AG04450 (cell line): ENCODE results near the gene KPNA6. TPM values are rescaled to one million over a fixed set of nuclear protein-coding genes. Genes with fewer than 3 reads are reported as not detected.

Experiments used
- CTCF ChIA-PET: fragments of 300-600, 350-600 bp; formaldehyde crosslinking; extraction: SDS; loops from one replicate; lab custom pipeline; 2022; ENCODE audit warnings: antibody characterized with exemption, inconsistent platforms; lab: Charles Lee
- POLR2A ChIA-PET: fragments of 350-600 bp; formaldehyde crosslinking; extraction: SDS; loops from one replicate; lab custom pipeline; 2021; ENCODE audit warnings: antibody characterized with exemption, inconsistent platforms; lab: Yijun Ruan, JAX
- DNase-seq: peaks from one replicate; pipeline ENCODE4 v3.0.0-alpha.2; 2011; ENCODE audit warnings: low read depth, low spot score
- H3K27ac ChIP-seq: one replicate; pipeline ENCODE4 v1.5.1; 2012; ENCODE audit warnings: low read depth, low read length, control low read depth
- H3K27me3 ChIP-seq: one replicate; pipeline ENCODE4 v1.6.0; 2012; ENCODE audit warnings: low read length; ENCODE audit not compliant: control insufficient read depth, insufficient read depth
- H3K4me3 ChIP-seq: 2 replicates; pipeline ENCODE4 v1.5.1; 2011; ENCODE audit warnings: mild to moderate bottlenecking, low read depth, low read length, control low read depth
- H3K9me3 ChIP-seq: 2 replicates; pipeline ENCODE4 v1.5.1; 2012; ENCODE audit warnings: low read length; ENCODE audit not compliant: control insufficient read depth, insufficient read depth
- CTCF ChIP-seq: IDR thresholded peaks from 2 replicates; pipeline ENCODE4 v1.5.1; 2011; ENCODE audit warnings: low read depth, low read length, control low read depth, inconsistent platforms
- polyA plus RNA-seq: library from polyadenylated mRNA; depleted of rRNA; stranded (reverse); fragments of >200 nt; gene quantifications from 2 replicates; pipeline ENCODE4 v1.2.3, GENCODE V29; 2011

Gene KPNA6
- polyA plus RNA-seq, 1 experiment: 45.9 TPM

GRCh38 chr1:32205401-32206370, 97.8 kb downstream of the KPNA6 start, which contains the start of gene IQCC:
Gene IQCC (plus strand): TSS chr1:32205671. CDS start chr1:32205682, 11 bp downstream.
- no peak for DNase-seq
- ChIA-PET POLR2A (interaction anchor here (0.6 to 1.9 kb wide), 9 partner anchors 10 to 189 kb away, joined by 3 to 10 read pairs (median 3); partner anchors contain the start of genes BSDC1, MARCKSL1 and TXLNA), CTCF (interaction anchor here (3.0 kb wide), 1 partner anchor 10 kb away, joined by 18 read pairs; no protein-coding TSS in a partner anchor)
- TF ChIP-seq CTCF: no peak
- H3K27ac ChIP-seq: peak within 1 kb of the TSS; percentile 39
- no peaks in the 10 kb centered on the region for H3K27me3 ChIP-seq
- H3K4me3 ChIP-seq: peak within 1 kb of the TSS; percentile 80
- no peaks in the 10 kb centered on the region; the same call in 1 of the 2 replicates for H3K9me3 ChIP-seq

GRCh38 chr1:32208469-32208868, 100.6 kb downstream of the KPNA6 start:
- CTCF ChIA-PET: interaction anchor here (0.6 kb wide), 1 partner anchor 163 kb away, joined by 4 read pairs; no protein-coding TSS in a partner anchor
- no peaks in the 10 kb centered on the region for H3K27me3 ChIP-seq

GRCh38 chr1:32208891-32209328, 101.1 kb downstream of the KPNA6 start, which contains the start of gene DCDC2B:
Gene DCDC2B (plus strand): TSS chr1:32209089. CDS start chr1:32209094, 5 bp downstream.
- Histone ChIP-seq H3K27ac (no peak within 1 kb of the TSS), H3K9me3 (no peaks in the 10 kb centered on the region; the same call in 1 of the 2 replicates), H3K27me3 (no peaks in the 10 kb centered on the region), H3K4me3 (no peak within 1 kb of the TSS)
- TF ChIP-seq CTCF: no peak
- ChIA-PET POLR2A (interaction anchor here (1.0 kb wide), 1 partner anchor 27 kb away, joined by 3 read pairs; no protein-coding TSS in a partner anchor), CTCF (interaction anchor here (0.6 kb wide), 1 partner anchor 162 kb away, joined by 4 read pairs; no protein-coding TSS in a partner anchor)
- no peak for DNase-seq

More at GRCh38 chr1:32208469-32208868, 100.6 kb downstream of the KPNA6 start:
- Histone ChIP-seq H3K9me3 (no peaks in the 10 kb centered on the region; the same call in 1 of the 2 replicates), H3K4me3 (no peak overlapping the region), H3K27ac (no peak overlapping the region)
- DNase-seq: no peak
- no peak for TF ChIP-seq CTCF
- POLR2A ChIA-PET: interaction anchor here (1.0 kb wide), 1 partner anchor 27 kb away, joined by 3 read pairs; no protein-coding TSS in a partner anchor

GRCh38 chr1:32215629-32216480, 108.0 kb downstream of the KPNA6 start:
- CTCF ChIA-PET: interaction anchor here (0.5 to 3.3 kb wide), 41 partner anchors 10 to 314 kb away, joined by 3 to 38 read pairs (median 4); partner anchors contain the start of genes BSDC1, CCDC28B, FAM167B and IQCC
- Histone ChIP-seq H3K27me3 (no peaks in the 10 kb centered on the region), H3K9me3 (no peaks in the 10 kb centered on the region), H3K4me3 (no peak overlapping the region), H3K27ac (no peak overlapping the region)
- no peak for DNase-seq
- TF ChIP-seq CTCF: peak; percentile 90
- POLR2A ChIA-PET: interaction anchor here (0.6 to 2.5 kb wide), 7 partner anchors 10 to 179 kb away, joined by 3 to 29 read pairs (median 3); partner anchors contain the start of genes BSDC1, IQCC and MARCKSL1
